Measurements from ENCODE around the gene HS1BP3.

HS1BP3 gene

GRCh38 chr2:20584399-20585358 lies 66.2 kb downstream of the HS1BP3 start:
- no peak for DNase-seq (ENCODE audit: low read depth)

DNA sequence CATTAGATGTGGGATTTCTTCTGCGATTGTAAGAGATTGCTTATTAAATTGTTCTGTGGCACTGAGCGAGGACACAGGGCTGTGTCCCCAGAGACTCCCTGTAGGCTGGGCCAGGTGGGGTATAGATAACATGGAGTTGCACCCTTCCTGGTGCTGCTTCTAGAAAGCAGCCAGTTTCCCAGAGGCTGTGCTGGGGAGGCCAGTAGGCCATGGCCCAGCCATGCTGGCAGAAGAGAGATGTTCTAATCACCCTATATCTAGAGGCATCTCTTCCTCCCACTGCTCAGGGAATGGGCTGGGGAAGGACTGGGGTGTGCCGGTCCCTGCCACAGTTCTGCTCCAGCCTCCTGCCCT lies 66.9 kb downstream of the HS1BP3 start:
- DNase-seq (ENCODE audit: low read depth) = no peak

DNA sequence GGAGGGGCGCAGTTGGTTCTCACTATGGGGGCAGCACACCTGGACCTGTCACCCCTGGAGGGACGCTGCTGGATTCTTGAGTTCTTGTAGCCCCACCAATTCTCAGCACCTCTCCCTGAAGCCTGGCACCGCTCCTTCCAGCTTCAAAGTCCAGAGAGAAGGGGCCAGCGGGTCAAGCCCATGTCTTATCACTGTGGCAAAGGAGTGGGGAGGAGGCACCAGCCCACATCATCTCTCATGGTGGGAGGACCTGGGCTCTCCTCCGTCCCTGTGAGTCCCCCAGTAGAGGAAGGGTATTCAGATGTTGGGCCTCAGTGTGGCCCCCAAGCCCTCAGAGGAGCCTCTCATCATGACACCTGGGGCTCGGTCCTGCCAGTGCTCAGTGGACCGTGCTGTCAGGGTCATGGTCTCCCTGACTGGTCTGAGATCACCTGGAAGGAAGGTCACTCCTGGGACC lies 67.4 kb downstream of the HS1BP3 start:
- DNase-seq (ENCODE audit: low read depth) = no peak

DNA sequence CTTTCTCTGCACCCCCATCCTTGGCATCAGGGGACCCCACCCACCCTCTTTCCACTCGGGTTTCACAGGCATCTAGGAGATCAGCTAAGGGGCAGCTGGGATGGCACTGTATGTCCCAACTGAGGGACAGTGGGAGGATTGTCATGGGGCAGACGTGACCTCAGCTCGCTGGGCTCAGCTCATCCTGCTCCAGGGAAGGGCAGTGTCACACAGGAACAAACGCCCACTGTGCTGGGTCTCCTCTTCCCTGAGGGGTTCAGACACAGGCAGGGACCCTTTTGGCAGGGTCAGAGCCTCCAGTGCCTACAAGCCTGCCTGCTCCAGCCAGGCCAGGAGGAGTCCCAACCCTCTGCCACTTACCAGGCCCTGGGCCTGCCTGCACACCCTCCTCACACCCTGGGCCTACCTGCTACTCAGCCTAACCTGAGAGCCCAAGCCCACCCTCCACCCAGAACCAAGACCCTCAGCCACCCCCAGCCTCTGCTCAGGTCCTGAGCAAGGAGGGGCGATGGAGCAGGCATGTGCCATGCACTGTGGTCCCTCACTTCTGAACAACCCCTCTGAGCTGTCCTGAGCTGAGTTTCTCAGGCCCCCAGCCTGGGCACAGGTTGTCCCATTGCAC lies 68.2 kb downstream of the HS1BP3 start:
- DNase-seq (ENCODE audit: low read depth) = no peak

- no peak for DNase-seq (ENCODE audit: low read depth)
Observed at GRCh38 chr2:20580690-20581437, 70.0 kb downstream of the HS1BP3 start.

GRCh38 chr2:20579866-20580265 lies 71.0 kb downstream of the HS1BP3 start:
- no peak for DNase-seq (ENCODE audit: low read depth)

DNA sequence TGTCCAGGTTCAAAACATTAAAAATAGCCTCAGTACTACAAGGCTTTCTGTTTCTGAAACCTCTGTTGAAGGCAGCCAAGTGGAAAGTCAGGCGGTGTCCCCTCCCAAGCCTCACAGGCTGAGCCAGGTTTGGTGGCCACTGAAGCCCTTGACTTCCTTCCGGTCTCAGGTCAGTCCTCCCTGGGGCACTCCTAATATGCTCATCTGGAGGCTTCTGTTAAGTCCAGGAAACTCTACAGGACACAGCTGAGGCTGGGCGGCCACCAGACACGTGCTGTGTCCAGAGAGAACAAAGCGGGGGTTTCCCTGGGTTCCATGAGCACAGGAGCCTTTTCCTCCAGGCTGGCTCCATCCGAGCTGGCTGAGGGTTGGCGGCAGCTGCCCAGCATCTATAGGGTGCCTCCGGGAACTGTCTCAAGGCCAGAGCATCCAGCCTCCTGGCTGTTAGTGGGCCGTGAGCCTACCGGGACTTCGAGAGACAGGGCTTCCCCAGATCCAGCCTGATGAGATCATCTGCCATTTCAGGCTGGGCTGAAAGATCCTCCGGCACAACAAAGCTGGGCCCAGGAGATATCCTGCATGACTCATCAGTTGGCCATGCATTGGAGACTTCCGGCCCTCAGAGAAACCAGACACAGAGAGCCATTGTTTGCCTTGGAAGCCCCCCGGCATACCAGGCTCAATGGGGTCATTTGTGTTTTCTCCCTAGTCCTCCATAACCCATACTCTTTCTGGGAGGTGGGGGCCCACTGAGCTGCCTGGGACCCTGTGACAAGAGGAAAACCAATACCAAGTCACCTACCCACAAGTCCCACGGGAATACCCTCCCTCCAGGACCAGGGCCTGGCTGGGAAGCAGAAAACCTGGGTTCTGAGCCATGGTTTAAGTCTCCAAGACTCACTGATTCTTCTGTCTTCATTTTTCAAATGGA lies 71.7 kb downstream of the HS1BP3 start:
- no peak for DNase-seq (ENCODE audit: low read depth)

DNA sequence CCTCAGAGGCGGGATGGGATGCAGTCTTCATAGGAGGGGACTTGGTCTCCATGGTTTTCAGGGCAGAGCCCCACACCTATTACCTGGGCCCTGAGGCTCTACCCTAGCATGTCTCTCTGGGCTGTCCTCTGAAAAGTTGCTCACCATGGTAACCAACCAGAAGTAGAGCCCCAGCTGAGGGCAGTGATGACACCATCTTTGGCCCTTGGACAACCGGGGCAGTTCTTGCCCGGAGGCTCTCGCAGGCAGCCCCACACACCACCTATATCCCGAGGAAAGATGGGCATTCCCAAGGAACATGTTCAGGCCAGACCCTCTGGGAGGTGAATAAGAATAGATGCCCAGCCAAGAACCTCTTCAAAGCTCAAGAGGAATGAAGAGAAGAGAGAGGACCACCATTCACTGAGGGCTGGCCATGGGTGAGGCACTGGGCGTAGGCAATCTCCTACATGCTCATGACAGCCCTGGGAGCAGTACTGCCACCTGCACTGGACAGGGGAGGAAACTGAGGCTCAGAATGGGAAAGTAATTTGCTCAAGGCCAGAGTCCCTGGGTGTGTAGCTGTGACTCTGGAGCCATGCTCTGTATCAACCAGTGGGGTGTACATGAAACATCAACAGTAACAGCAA lies 72.5 kb downstream of the HS1BP3 start:
- no peak for DNase-seq (ENCODE audit: low read depth)

DNA sequence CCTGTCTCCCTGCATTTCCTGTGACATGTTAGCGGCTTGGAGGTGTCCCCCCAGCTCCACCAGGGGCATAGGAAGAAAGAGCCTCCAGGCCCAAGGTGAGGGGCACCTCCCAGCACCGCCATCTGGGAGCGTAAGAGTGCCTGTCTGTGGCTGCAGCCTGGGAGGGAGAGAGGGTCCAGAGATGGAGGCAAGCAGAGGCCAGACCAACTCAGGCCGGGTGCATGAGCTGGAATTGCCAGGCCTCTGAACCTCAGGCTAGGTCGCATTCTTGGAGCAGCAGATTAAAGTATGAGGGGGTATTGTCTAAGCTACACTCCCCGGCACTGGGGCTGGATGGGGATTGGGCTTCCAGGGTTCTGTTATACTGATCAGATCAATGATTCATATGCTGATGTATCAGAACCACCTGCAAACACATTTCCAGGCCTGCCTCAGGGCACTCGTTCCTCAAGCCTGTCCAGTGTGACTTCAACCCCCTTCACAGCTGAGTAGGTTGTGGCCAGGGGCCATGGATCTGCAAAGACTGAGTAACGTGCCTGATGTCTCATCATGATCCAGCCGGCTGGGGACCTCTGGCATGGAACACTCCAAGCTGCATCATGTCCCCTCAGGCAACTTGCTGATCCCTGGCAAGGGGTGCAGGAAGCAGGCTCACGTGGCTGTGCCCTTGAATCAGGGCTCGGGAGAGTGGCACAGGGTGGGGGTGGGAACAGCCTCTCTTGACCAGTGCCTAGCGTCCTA lies 73.2 kb downstream of the HS1BP3 start:
- DNase-seq (ENCODE audit: low read depth) = no peak

DNA sequence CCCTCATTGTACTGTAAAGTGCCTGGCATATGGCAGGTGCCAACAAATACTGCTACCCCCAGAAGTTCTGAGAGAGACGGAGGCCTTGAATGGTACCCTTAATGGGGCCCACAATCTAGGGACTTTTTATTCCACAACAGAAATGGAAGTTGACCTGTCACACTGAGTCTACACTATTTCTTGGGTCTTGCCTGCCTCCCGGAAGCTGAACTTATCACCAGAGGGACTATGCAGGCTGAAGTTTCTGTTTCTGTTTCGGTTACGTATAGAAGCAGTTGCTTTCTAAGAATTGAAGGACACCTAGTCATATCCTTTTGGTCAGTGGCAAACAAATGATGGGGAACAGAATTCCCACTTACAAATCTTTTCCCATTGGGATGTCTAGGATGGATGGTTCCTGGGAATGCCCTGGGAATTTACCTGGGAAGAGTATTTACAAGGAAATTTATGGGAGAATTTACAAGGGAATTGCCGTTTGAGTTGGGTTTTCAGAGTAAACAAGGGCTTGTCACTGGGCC lies 74.2 kb downstream of the HS1BP3 start:
- DNase-seq (ENCODE audit: low read depth) = no peak

- no peak for DNase-seq (ENCODE audit: low read depth)
Observed at GRCh38 chr2:20575935-20576597, 74.8 kb downstream of the HS1BP3 start.

- no peak for DNase-seq (ENCODE audit: low read depth)
Observed at GRCh38 chr2:20575414-20575813, 75.5 kb downstream of the HS1BP3 start.

- no peak for DNase-seq (ENCODE audit: low read depth)
Observed at GRCh38 chr2:20574930-20575329, 76.0 kb downstream of the HS1BP3 start.

DNA sequence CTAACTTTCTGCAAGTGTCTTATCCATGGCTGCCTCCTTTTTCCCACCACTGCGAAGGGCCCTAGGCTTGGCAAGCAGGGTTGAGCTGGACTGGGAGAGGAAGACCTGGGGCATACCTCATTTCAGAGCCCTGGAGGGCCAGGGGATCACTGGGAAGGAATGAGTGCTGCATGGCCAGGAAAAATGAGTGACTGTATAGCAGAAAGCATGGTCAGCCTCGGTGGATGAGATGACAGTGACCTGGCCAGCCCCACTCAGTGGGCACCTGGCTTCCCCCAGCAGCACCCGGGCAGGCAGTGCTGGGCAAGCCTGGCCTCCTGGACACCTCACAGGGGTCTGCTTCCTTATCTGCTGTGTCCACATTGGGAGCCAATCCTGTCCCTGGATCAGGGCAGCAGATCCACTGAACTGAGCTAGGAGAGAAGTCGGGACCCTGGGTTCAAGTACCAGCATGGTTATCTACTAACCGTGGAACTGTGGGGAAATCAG lies 76.4 kb downstream of the HS1BP3 start:
- DNase-seq (ENCODE audit: low read depth) = no peak

DNA sequence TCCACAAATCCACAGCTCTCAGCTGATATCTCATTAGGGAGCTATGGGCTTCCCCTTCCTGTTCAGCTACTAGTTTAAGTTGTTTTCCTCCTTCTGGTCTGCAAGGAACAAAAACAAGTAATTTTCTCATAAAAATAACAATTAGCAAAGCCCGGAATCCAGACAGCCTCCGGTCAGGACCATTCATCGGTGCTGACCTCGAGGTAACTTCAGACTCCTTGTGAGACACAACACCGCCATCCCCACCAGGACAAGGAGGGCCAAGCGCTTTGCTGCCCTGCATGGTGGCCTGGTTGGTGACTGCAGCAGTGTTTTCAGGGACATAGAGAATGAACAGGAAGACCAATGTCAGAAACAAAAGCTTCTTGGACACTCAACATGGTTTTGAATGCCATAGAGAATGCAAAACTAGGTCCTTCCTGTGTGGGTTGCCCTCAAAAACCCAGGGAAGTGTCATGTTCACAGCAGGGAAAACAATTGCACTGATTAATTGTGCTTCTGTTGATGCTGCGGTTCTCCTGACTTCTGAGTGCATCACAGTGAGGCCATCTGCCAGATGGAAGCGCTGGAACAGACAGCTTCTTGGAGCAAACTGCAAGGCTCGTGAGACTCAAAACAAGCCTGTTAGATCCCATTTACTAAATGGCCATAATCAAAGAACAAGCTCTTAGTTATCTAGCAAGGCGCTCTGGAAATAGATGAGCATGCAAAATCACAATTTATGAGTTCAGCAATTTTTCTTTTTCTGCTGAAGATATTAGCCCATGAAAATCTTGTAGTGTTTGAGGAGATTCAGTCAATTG lies 77.1 kb downstream of the HS1BP3 start:
- DNase-seq (ENCODE audit: low read depth) = no peak

- no peak for DNase-seq (ENCODE audit: low read depth)
Observed at GRCh38 chr2:20572221-20572620, 78.7 kb downstream of the HS1BP3 start.

DNA sequence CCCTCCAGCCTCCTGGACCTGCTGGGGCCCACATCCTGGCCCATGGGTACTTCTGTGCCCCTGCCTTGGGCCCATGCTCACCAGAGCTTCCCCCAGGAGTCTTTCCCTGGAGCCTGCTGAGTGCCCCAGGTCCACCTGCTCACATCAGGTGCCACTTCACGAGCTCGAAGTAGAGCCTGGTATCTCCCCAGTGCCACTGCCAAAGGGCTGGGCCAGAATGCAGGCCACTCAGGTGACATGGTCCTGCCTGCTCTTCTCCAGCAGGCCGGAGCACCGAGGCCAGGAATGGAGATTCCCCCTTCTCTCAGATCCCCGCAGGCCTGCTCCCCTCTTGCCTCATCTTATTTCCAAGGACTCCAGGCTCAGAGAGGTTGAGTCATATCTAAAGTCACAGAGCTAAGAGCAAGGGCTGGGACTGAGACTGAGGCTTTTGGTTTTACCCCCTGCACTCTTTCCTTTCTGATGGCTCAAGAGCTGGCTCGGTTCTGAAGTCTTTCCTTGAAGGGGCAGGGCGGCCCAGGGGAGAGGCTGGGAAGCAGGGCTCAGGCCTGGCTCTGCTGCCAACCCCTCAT lies 79.2 kb downstream of the HS1BP3 start:
- DNase-seq (ENCODE audit: low read depth) = no peak

DNA sequence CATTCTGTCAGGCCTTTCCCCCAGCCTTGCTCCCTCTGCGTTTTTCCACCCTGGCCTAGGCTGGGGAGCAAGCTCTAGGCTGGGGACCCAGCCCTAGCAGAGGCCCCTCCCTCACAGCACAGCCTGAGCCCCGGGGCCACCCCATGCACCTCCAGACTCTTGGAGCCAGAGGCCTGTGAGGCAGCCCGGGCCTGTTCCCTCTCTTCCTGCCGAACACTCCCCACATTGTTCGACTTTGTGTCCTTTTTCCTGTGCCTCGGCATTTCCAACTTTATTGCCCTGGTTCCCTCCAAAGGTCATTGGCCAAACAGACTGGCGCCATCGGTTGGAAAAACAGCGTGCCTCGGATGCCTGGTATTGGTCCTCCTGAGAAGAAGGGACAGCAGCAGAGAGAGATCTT lies 79.7 kb downstream of the HS1BP3 start:
- no peak for DNase-seq (ENCODE audit: low read depth)
